RPMI8226 (cell line): ENCODE results near the gene FXYD6.
"Not testable (repeated sequence)": the region's sequence is repeated elsewhere in the genome, so short reads cannot be mapped to it uniquely, and the experiment has no call there.

Experiments
- DNase-seq: peaks from one replicate; pipeline ENCODE4 v3.0.0-alpha.2; 2015

The FXYD6 gene

GRCh38 chr11:117814766-117815261 lies 61.6 kb downstream of the FXYD6 start:
- DNase-seq, result peak; percentile 86

GRCh38 chr11:117814204-117814765 lies 62.2 kb downstream of the FXYD6 start:
- DNase-seq, result no peak

GRCh38 chr11:117810056-117810451 lies 66.4 kb downstream of the FXYD6 start:
- not testable (repeated sequence) for DNase-seq

GRCh38 chr11:117809236-117810055 lies 67.0 kb downstream of the FXYD6 start:
- DNase-seq, result peak; percentile 64

GRCh38 chr11:117808784-117809183 lies 67.7 kb downstream of the FXYD6 start:
- no peak for DNase-seq

GRCh38 chr11:117807482-117808327 lies 68.8 kb downstream of the FXYD6 start:
- DNase-seq, result peak; percentile 76

- no peak for DNase-seq
These were observed 69.6 kb downstream of the FXYD6 start for GRCh38 chr11:117806846-117807245.

- no peak for DNase-seq
These were observed 71.4 kb downstream of the FXYD6 start for GRCh38 chr11:117805045-117805444.

GRCh38 chr11:117803896-117804295 lies 72.6 kb downstream of the FXYD6 start:
- no peak for DNase-seq

GRCh38 chr11:117799634-117800033 lies 76.8 kb downstream of the FXYD6 start:
- no peak for DNase-seq

- DNase-seq, result no peak
These were observed 79.5 kb downstream of the FXYD6 start, which contains the start of gene DSCAML1 for GRCh38 chr11:117796872-117797529. Gene DSCAML1, minus strand, starts transcription at chr11:117797216. Its CDS starts 137 bp downstream, at chr11:117797079.

- no peak for DNase-seq
These were observed 80.0 kb downstream of the FXYD6 start for GRCh38 chr11:117796456-117796871.

- no peak for DNase-seq
These were observed 80.6 kb downstream of the FXYD6 start for GRCh38 chr11:117795638-117796455.

GRCh38 chr11:117794772-117795629 lies 81.5 kb downstream of the FXYD6 start:
- DNase-seq, result no peak

GRCh38 chr11:117794135-117794534 lies 82.3 kb downstream of the FXYD6 start:
- DNase-seq, result no peak

GRCh38 chr11:117793583-117793982 lies 82.9 kb downstream of the FXYD6 start:
- no peak for DNase-seq

GRCh38 chr11:117792992-117793391 lies 83.5 kb downstream of the FXYD6 start:
- DNase-seq, result peak; percentile 35

GRCh38 chr11:117792241-117792640 lies 84.2 kb downstream of the FXYD6 start:
- no peak for DNase-seq

- no peak for DNase-seq
These were observed 86.2 kb downstream of the FXYD6 start for GRCh38 chr11:117790279-117790678.

- no peak for DNase-seq
These were observed 87.2 kb downstream of the FXYD6 start for GRCh38 chr11:117789241-117789640.
